Effector memory CD4-positive, alpha-beta T cell (primary cell): ENCODE measurements around the gene DET1.
"Not testable (repeated sequence)": the region's sequence is repeated elsewhere in the genome, so short reads cannot be mapped to it uniquely, and the experiment has no call there.

Source experiments
- DNase-seq, 3 donors: peaks; one replicate each; pipeline ENCODE4 v3.0.0-alpha.2; 2020
- H3K27ac ChIP-seq: 2 replicates; pipeline ENCODE4 v1.7.0; 2013; ENCODE audit warnings: mild to moderate bottlenecking, low read length, moderate library complexity; ENCODE audit not compliant: insufficient read depth, poor library complexity, severe bottlenecking
- H3K27me3 ChIP-seq: replicated peaks from 2 replicates; pipeline ENCODE4 v1.7.0; 2013; ENCODE audit warnings: mild to moderate bottlenecking, low read length; ENCODE audit not compliant: insufficient read depth, control insufficient read depth, poor library complexity, severe bottlenecking
- H3K36me3 ChIP-seq: 2 replicates; pipeline ENCODE4 v1.7.0; 2013; ENCODE audit warnings: mild to moderate bottlenecking, low read length, moderate library complexity; ENCODE audit not compliant: control insufficient read depth, insufficient read depth
- H3K4me1 ChIP-seq: 2 replicates; pipeline ENCODE4 v1.7.0; 2013; ENCODE audit warnings: low read length, mild to moderate bottlenecking; ENCODE audit not compliant: control insufficient read depth, insufficient read depth, poor library complexity, severe bottlenecking
- H3K4me3 ChIP-seq: 2 replicates; pipeline ENCODE4 v1.7.0; 2013; ENCODE audit warnings: low read length, low read depth, mild to moderate bottlenecking; ENCODE audit not compliant: insufficient read depth, poor library complexity, severe bottlenecking
- H3K9me3 ChIP-seq: 2 replicates; pipeline ENCODE4 v1.7.0; 2013; ENCODE audit warnings: mild to moderate bottlenecking, low read length, moderate library complexity; ENCODE audit not compliant: control insufficient read depth

Gene DET1

DNA sequence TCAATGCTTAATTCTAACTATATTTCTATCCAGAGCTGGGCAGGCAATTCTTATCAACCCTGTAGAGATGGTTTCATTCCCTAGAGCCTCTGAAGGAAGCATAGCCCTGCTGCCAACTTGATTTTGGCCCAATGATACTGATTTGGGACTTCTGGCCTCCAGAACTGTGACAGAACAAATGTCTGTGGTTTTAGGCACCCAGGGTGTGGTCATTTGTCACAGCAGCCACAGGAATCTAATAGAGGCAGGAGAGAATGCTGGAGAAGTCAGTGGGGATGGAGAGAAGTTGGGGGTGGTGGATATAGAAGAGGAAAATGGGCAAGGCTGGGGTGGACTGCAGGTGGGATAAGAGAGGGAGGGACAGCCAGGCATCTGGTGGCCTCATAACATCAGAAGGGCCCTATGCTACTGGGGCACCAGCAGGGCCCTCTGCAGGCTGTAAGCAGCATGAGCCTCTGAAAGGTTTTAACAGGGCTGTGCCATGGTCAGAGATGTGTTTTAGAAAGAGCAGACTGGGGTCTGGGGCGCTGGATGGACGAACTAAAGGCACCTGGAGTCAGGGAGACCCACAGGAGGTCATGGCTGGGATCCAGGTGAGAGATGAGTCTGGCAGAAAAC, 59.2 kb downstream of the DET1 start:
- no peaks in the 10 kb centered on the region for H3K4me1 ChIP-seq
- H3K27ac ChIP-seq = no peak overlapping the region
- no peaks in the 10 kb centered on the region for H3K27me3 ChIP-seq
- no peaks in the 10 kb centered on the region for H3K36me3 ChIP-seq
- no peak for DNase-seq
- no peak overlapping the region for H3K4me3 ChIP-seq
- no peaks in the 10 kb centered on the region for H3K9me3 ChIP-seq

DNA sequence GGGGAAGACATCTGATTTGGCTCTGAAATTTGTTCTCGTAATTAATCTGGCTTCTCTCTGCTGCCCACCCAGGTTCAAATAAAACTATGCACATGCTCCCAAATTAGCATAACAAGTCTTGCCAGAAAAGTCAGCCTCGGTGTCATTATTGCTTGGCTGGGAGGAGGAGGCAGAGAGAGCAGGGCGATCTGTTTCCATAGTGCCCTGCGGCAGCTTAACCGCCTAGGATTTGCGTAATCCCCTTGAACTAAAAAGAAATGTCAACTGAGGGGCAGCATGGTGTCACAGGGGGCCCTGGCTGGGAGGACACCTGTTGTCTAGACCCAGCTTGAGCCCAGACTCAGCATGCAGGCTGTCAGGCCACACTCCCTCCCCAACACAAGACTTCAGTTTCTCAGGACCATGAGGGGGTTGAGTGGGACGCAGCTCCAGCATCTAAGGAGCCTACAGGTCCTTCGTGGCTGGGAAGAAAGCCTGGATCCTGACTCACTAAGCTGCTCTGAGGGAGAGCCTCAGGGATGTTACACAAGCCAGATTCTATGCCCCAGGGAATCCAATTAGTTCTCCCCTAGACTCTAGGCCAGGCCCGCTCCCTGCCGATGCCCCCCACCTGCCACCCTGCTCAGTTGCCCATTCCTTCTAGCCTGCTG, 61.7 kb downstream of the DET1 start:
- Histone ChIP-seq H3K9me3 (no peaks in the 10 kb centered on the region), H3K36me3 (no peaks in the 10 kb centered on the region), H3K27me3 (no peaks in the 10 kb centered on the region), H3K4me1 (no peaks in the 10 kb centered on the region), H3K27ac (no peak overlapping the region), H3K4me3 (no peak overlapping the region)
- DNase-seq = no peak

DNA sequence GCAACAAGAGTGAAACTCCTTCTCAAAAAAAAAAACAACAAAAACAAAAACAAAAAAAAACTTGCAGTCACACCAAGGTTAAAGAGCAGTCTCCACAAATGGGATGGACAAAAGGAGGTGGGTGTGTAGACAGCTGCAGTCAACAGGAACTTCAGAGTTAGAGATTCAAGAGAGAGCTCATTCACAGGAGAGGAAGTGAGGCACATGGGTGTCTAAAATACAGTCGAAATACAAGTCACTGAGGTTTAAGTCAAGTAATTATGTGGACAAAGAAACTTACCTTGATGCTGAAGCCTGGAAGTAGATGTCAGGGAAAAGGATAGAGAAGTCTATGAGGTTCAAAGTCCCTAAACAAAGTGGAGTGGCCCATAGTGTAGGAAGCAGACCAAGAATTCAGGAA, 64.2 kb downstream of the DET1 start:
- Histone ChIP-seq H3K27me3 (no peaks in the 10 kb centered on the region), H3K4me3 (no peak overlapping the region), H3K36me3 (peaks cover 8% of the 10 kb centered on the region), H3K27ac (no peak overlapping the region), H3K4me1 (no peaks in the 10 kb centered on the region), H3K9me3 (no peaks in the 10 kb centered on the region)
- no peak for DNase-seq

- H3K4me3 ChIP-seq = no peak overlapping the region
Observed at GRCh38 chr15:88480981-88481380, 65.5 kb downstream of the DET1 start.

GRCh38 chr15:88479169-88479568, 67.3 kb downstream of the DET1 start:
- no peak overlapping the region for H3K4me3 ChIP-seq
- H3K36me3 ChIP-seq = peaks cover 15% of the 10 kb centered on the region
- H3K9me3 ChIP-seq = no peaks in the 10 kb centered on the region
- H3K4me1 ChIP-seq = no peaks in the 10 kb centered on the region
- H3K27me3 ChIP-seq = no peaks in the 10 kb centered on the region
- no peak overlapping the region for H3K27ac ChIP-seq
- DNase-seq = no peak

More at GRCh38 chr15:88480981-88481380, 65.5 kb downstream of the DET1 start:
- no peak overlapping the region for H3K27ac ChIP-seq
- no peaks in the 10 kb centered on the region for H3K27me3 ChIP-seq
- no peaks in the 10 kb centered on the region for H3K4me1 ChIP-seq
- H3K9me3 ChIP-seq = no peaks in the 10 kb centered on the region
- peaks cover 12% of the 10 kb centered on the region for H3K36me3 ChIP-seq
- no peak for DNase-seq

DNA sequence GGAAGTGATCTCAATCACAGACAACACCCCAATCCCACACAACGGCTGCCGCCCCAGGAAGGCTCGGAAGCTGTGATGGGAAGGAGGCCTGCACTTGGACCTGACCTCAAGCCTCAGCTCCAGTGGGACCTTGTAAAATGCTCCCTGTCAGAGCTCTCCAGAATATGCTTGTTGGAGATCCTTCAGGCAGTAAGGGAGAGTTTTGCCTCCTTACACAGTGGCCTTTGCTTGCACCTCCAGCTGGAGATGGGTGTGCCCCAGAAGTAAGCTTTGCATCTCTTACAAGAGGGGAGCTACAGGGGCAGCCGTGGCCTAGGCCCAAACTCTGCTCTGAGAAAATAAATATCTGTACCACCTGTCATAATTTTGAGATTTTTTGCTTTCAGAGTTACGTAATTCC, 68.6 kb downstream of the DET1 start:
- Histone ChIP-seq H3K9me3 (no peaks in the 10 kb centered on the region), H3K4me1 (no peaks in the 10 kb centered on the region), H3K27ac (no peak overlapping the region), H3K27me3 (no peaks in the 10 kb centered on the region), H3K36me3 (peaks cover 21% of the 10 kb centered on the region), H3K4me3 (no peak overlapping the region)
- DNase-seq = no peak

DNA sequence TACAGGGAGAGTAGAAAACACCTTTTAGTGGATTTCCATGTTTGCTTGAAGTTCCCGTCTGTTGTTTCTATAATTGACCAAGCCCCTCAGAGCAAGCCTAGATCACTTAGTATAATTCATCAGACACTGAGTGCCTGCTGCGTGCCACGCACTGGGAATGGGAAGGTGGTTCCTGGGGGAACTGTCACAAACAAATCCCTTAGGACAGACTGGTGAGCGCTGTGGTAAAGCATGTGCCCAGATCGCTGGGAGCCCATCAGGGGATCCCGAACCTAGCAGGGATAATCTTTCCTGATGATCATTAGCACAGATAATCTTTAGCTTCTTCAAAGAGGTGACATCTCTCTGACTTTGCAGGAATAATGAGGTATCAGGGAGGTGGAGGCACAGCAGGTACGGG, 69.4 kb downstream of the DET1 start:
- Histone ChIP-seq H3K27ac (no peak overlapping the region), H3K4me3 (no peak overlapping the region), H3K36me3 (peaks cover 25% of the 10 kb centered on the region), H3K27me3 (no peaks in the 10 kb centered on the region), H3K9me3 (no peaks in the 10 kb centered on the region), H3K4me1 (no peaks in the 10 kb centered on the region)
- no peak for DNase-seq

- Histone ChIP-seq H3K27ac (no peak overlapping the region), H3K4me1 (no peaks in the 10 kb centered on the region), H3K9me3 (no peaks in the 10 kb centered on the region), H3K4me3 (no peak overlapping the region), H3K36me3 (peaks cover 25% of the 10 kb centered on the region), H3K27me3 (no peaks in the 10 kb centered on the region)
- DNase-seq = no peak
Observed at GRCh38 chr15:88476635-88477060, 69.8 kb downstream of the DET1 start.

GRCh38 chr15:88473661-88474293, 72.7 kb downstream of the DET1 start:
- peaks cover 25% of the 10 kb centered on the region for H3K36me3 ChIP-seq
- not testable (repeated sequence) for H3K4me3 ChIP-seq, H3K27me3 ChIP-seq, H3K4me1 ChIP-seq, H3K9me3 ChIP-seq, DNase-seq, H3K27ac ChIP-seq

DNA sequence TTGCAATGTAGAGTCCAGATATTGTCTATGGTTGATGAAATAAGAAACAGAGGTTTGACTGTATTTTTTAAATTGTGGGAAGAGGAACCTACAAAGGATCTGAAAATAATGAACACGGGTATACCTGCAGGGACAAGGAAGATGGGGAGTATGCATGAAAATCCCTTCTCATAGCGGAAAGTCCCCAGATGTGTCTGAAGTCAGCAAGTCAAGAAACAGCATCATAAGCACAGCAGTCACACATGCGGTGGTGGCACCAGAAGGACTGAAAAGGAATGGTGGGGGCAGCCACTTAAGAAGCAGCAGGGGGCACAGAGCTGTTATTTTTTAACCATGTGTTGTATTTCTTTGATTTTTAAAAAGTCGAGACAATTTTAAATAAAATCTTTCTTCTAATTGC, 74.3 kb downstream of the DET1 start:
- Histone ChIP-seq H3K9me3 (no peaks in the 10 kb centered on the region), H3K27me3 (no peaks in the 10 kb centered on the region), H3K36me3 (peaks cover 17% of the 10 kb centered on the region), H3K27ac (no peak overlapping the region), H3K4me1 (peaks cover 6% of the 10 kb centered on the region), H3K4me3 (no peak overlapping the region)
- no peak for DNase-seq
